GM12873 (cell line): ENCODE measurements around the gene TSPO2.

ENCODE experiments used
- CTCF ChIP-seq: IDR thresholded peaks from 2 replicates; pipeline ENCODE4 v1.5.1; 2012; ENCODE audit warnings: low read depth, mild to moderate bottlenecking, moderate library complexity, low read length, control low read depth; ENCODE audit not compliant: insufficient read depth; ENCODE audit errors: missing control alignments

Gene TSPO2

DNA sequence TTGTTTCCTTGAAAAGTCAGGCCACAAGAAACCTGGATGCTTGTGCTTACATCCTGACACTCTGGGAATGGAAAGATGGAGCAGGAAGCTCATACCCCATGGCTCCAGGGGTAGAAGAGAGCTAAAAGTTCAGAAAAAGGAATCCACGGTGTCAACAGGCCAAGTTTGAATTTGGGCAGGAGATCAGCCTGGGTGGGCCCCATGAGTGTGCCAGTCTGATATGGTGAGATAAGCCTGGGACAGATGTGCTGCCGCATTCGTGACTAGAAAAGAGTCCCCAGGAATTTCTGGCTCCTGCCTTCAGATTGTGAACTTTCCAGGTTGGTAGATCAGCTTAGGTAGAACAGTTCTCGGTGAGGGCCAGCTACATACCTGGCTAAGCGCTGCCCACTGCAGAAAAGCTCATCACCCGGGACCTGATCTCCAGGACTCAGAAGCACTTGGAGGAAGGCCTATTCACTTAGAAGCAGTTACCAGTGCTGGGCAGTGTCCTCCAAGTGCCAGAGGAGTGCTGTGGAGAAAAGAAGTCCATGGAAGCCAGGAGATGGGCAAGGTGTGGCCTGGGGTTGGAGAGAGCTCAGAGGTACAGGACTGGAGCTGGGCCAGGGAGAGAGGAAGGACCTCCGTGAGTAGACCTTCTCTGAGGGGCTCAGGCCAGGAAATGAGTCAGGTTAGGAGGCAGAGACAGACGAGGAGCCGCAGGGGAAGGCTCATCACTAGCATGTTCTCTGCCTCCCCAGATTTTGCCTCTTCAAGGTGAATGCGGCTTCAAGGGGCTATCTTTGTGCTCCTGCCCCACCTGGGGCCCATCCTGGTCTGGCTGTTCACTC lies at the start of gene TSPO2:
TSS of gene TSPO2 (plus strand) at position 242 of the 830 bp plus-strand sequence. CDS start at position 761, 519 bp downstream.
- TF ChIP-seq CTCF = no peak

GRCh38 chr6:40992746-40993145 lies 49.5 kb upstream of the TSPO2 start:
- TF ChIP-seq CTCF = no peak

GRCh38 chr6:40996591-40997233 lies 45.6 kb upstream of the TSPO2 start:
- TF ChIP-seq CTCF = no peak

DNA sequence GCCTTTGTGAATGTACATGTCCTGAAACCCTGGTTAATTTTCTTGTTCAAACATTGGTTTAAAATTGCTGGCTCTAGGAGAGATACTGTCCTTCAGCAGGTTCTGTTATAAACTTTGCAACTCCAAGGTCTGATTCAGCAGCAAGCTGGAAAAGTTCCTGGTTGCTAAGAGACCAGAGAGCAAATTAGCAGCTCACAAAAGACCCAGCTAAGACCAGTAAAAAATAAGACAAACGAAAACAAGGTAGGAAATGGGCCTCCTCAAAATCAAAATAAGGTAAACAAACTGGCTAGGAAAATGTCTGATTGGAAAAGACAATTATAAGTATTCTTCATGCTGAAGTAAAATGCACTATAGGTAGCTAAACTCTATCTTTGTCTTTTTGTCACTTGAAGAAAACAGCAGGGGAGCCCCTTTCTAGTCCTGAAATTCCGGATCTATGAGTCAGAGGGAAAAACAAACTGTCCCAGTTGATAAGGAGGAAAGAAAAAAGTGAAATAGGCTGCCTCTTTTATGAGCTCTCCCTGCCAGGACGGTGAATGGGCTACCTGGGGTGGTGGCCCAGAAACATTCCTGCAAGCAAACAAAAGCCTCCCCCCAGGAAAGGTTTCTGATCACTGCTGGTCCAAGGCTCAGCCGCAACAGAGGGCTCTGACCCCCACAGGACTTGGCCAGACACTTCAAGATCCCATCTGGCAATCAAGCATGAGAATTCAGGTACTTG lies 44.9 kb upstream of the TSPO2 start:
- no peak for TF ChIP-seq CTCF

DNA sequence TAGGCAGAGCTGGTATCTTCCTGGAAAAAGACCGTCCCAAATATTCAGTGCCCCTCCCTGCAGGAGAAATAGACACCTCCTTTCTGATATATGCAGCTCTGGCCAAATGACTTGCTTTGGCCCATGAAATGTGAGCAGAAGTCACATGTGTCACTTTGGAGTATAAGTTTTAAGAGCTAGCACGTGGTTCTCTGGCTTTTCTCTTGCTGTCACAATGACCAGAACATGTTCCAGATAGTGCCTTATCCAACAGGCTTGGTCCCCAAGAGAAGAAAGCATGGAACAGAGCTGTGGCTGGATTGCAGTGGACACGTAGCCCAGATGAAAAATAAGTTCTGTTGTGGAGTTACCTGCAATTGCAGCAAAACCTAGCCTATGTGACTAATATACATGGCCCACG lies 43.6 kb upstream of the TSPO2 start:
- no peak for TF ChIP-seq CTCF

DNA sequence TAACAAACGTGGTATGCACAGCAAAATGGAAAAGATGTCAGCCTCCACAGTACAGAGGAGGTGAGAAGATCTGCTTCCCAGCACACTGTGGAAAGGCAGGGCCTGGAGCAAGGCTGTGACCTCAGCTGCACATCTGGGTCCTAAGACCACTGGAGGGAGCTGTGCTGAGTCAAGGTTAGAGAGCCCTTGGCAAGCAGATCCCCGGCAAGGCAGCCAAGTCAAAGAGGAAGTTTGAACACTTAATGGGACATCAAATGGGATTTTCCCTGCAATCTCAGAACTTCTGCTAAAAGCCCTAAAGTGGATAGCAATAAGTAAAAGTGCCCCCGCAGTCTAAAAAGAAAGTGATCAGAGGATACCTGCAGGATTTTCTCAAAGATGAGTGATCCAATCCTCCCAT lies 42.7 kb upstream of the TSPO2 start:
- TF ChIP-seq CTCF = peak; percentile 69

- no peak for TF ChIP-seq CTCF
Measured at GRCh38 chr6:41000248-41000647, 42.0 kb upstream of the TSPO2 start.
